GM21529 (cell line): ENCODE measurements around the gene AHI1.

Experiments
- ATAC-seq: cut with Tn5 transposase; IDR thresholded peaks from one replicate; pipeline ENCODE4 v1.9.1; 2021; ENCODE audit not compliant: unreplicated experiment

Gene AHI1

GRCh38 chr6:135334169-135334568 lies 163.4 kb downstream of the AHI1 start:
- no peak for ATAC-seq

GRCh38 chr6:135331002-135331401 lies 166.5 kb downstream of the AHI1 start:
- no peak for ATAC-seq

GRCh38 chr6:135329851-135330803 lies 167.4 kb downstream of the AHI1 start:
- ATAC-seq, result peak; percentile 93

- no peak for ATAC-seq
Measured at GRCh38 chr6:135328136-135328535, 169.4 kb downstream of the AHI1 start.

GRCh38 chr6:135325624-135326424 lies 171.7 kb downstream of the AHI1 start:
- ATAC-seq, result no peak

- ATAC-seq, result no peak
Measured at GRCh38 chr6:135324531-135324930, 173.0 kb downstream of the AHI1 start.

- ATAC-seq, result no peak
Measured at GRCh38 chr6:135323979-135324378, 173.6 kb downstream of the AHI1 start.

- ATAC-seq, result peak; percentile 98
Measured at GRCh38 chr6:135323202-135323668, 174.3 kb downstream of the AHI1 start.

GRCh38 chr6:135322427-135323201 lies 174.9 kb downstream of the AHI1 start:
- peak; percentile 71 for ATAC-seq

- ATAC-seq, result no peak
Measured at GRCh38 chr6:135320721-135321621, 176.6 kb downstream of the AHI1 start.

- ATAC-seq, result no peak
Measured at GRCh38 chr6:135319819-135320218, 177.7 kb downstream of the AHI1 start.

- no peak for ATAC-seq
Measured at GRCh38 chr6:135318738-135319469, 178.6 kb downstream of the AHI1 start.

- ATAC-seq, result no peak
Measured at GRCh38 chr6:135314543-135314942, 183.0 kb downstream of the AHI1 start.

GRCh38 chr6:135311446-135312200 lies 185.9 kb downstream of the AHI1 start:
- ATAC-seq, result no peak

GRCh38 chr6:135310291-135310690 lies 187.2 kb downstream of the AHI1 start:
- ATAC-seq, result no peak

- no peak for ATAC-seq
Measured at GRCh38 chr6:135306740-135307420, 190.7 kb downstream of the AHI1 start.

- no peak for ATAC-seq
Measured at GRCh38 chr6:135306166-135306565, 191.4 kb downstream of the AHI1 start.

GRCh38 chr6:135305684-135306083 lies 191.9 kb downstream of the AHI1 start:
- no peak for ATAC-seq
